Right lobe of liver (tissue), 4 donors: ENCODE data around the gene MUC6.

Source experiments
- CTCF ChIP-seq, 4 donors: fragments of 200-600 bp in 3 of 4; fragments of 450-650 bp in 1 of 4; IDR thresholded peaks; one replicate each; pipeline versions ENCODE4 v1.5.1 to v1.8.0; 2016 to 2022; ENCODE audit warnings: antibody characterized with exemption in 4 of 4, mild to moderate bottlenecking in 2 of 4
- POLR2A ChIP-seq: fragments of 450-650 bp; IDR thresholded peaks from one replicate; pipeline ENCODE4 v1.6.1; 2017; ENCODE audit warnings: antibody characterized with exemption, mild to moderate bottlenecking
- donor health status: DM: no; HTN: no; CAD: no.
- donor health status: DM: no; HTN: no; CAD: no.
- donor health status: DM: no; HTN: yes; CAD: no.

- TF ChIP-seq CTCF (IDR thresholded peaks at IDR 0.05), result no peak
- TF ChIP-seq POLR2A, result no peak
Measured at GRCh38 chr11:984546-984945, 52.0 kb downstream of the MUC6 start.
